ENCODE measurements around the gene AMOT.

DNA sequence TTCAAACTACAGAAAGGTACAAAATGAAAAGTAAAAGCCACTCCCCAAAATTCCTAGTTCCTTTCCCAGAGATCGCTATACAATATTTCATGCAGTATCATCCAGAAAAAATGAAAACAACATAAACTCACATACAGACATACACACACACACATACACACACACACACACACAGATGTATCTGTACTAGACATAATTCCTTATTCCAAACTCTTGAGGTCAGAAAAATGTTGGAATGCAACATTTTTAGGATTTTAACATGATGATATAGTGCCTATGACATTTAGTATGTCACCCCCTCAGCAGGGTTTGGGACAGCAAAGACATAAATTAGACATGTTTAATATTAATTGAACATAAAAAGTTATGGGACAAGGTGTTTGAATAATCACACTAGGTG lies 87.5 kb downstream of the AMOT start:
- TF ChIP-seq SMC3 (conservative IDR thresholded peaks at IDR 0.05; ENCODE audit: poor library complexity): no peak
- TF ChIP-seq TAF1 (IDR thresholded peaks at IDR 0.05; ENCODE audit: low read depth): no peak
- TF ChIP-seq POLR2AphosphoS5 (IDR thresholded peaks at IDR 0.05): no peak

Data from neural cell (in vitro differentiated cells).